ENCODE results near the gene ZBED5. TPM values are rescaled to one million over a fixed set of nuclear protein-coding genes. Genes with fewer than 3 reads are reported as not detected.
A peak's percentile ranks its signal among the peaks of the same experiment; 100 is the strongest.

Gene ZBED5
- polyA plus RNA-seq, 1 donor (not counting 4 experiments of a cell fraction or from before 2014, with no cell fraction given), result 75.1 TPM

DNA sequence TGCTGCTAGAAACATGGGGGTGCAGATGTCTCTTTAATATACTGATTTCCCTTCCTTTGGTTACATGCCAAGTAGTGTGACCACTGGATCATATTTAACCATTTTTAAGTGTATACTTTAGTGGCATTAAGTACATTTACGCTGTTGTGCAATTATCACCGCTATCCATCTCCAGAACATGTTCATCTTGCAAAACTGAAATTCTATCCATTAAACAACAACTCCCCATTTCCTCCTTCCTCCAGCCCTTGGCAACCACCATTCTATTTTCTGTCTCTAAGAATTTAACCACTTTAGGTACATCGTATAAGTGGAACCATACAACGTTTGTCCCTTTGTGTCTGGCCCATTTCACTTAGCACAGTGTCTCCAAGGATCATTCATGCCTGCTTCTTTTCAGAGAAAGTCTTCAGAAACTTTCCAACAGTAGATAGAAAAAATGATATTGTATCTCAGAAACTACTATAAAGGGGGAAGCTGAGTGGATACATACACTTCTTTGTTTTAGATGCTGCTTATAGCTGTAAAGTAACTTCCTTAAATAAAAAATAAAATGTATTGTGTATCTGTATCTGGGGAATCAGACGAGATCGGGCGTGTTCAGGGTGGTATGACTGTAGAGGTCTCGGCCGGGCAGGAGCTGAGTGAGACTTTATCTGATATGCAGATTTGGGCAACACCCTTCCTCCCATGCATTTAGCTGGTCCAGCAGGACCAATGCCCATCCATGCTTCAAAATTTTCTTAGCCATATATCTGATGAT lies 44.6 kb upstream of the ZBED5 start:
- DNase-seq (ENCODE audit: low read depth, low spot score) (no peak), FAIRE-seq (peak; percentile 51)
- Histone ChIP-seq H3K36me3 (ENCODE audit: control insufficient read depth in 2 of 2, extremely low read depth in 1 of 2, insufficient read depth in 2 of 2, low read length in 2 of 2) (no peaks in the 10 kb centered on the region), H2AFZ (ENCODE audit: control insufficient read depth, low read length) (peak overlapping the region; percentile 65), H3K4me3 (ENCODE audit: control insufficient read depth in 2 of 3, extremely low read depth in 1 of 3, insufficient read depth in 2 of 3, low read depth in 1 of 3, low read length in 3 of 3) (no peak overlapping the region), H3K27me3 (ENCODE audit: control insufficient read depth, extremely low read depth, insufficient read depth, low read length) (no peaks in the 10 kb centered on the region), H3K27ac (ENCODE audit: control insufficient read depth, insufficient read depth, low read length) (peak overlapping the region; percentile 62), H3K4me1 (ENCODE audit: control insufficient read depth, extremely low read depth, insufficient read depth, low read length) (peaks cover 46% of the 10 kb centered on the region), H4K20me1 (ENCODE audit: control insufficient read depth, extremely low read depth, insufficient read depth, low read length) (no peaks in the 10 kb centered on the region), H3K9me3 (ENCODE audit: control insufficient read depth, low read depth, low read length) (no peaks in the 10 kb centered on the region), H3K4me2 (ENCODE audit: control insufficient read depth, extremely low read depth, insufficient read depth, low read depth, low read length) (peak overlapping the region; percentile 49), H3K79me2 (ENCODE audit: control insufficient read depth, insufficient read depth, low read length) (no peaks in the 10 kb centered on the region), H3K9me1 (ENCODE audit: control insufficient read depth, extremely low read depth, insufficient read depth, low read length) (no peaks in the 10 kb centered on the region), H3K9ac (ENCODE audit: control insufficient read depth, extremely low read depth, insufficient read depth, low read length) (no peak overlapping the region)
- dilution Hi-C loops (cut with MboI; ENCODE audit: extremely low pct_ligation_motif_present, low sequenced_read_pairs), result no loop called here
- TF ChIP-seq, protein P1, sequence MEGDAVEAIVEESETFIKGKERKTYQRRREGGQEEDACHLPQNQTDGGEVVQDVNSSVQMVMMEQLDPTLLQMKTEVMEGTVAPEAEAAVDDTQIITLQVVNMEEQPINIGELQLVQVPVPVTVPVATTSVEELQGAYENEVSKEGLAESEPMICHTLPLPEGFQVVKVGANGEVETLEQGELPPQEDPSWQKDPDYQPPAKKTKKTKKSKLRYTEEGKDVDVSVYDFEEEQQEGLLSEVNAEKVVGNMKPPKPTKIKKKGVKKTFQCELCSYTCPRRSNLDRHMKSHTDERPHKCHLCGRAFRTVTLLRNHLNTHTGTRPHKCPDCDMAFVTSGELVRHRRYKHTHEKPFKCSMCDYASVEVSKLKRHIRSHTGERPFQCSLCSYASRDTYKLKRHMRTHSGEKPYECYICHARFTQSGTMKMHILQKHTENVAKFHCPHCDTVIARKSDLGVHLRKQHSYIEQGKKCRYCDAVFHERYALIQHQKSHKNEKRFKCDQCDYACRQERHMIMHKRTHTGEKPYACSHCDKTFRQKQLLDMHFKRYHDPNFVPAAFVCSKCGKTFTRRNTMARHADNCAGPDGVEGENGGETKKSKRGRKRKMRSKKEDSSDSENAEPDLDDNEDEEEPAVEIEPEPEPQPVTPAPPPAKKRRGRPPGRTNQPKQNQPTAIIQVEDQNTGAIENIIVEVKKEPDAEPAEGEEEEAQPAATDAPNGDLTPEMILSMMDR (optimal IDR thresholded peaks at IDR 0.05 in 1 of 3, IDR thresholded peaks at IDR 0.05 in 1 of 3, conservative IDR thresholded peaks at IDR 0.05 in 1 of 3; ENCODE audit: extremely low read depth in 1 of 3, insufficient read depth in 2 of 3, low read length in 3 of 3), result no peak
- TF ChIP-seq EZH2 (IDR thresholded peaks at IDR 0.05; ENCODE audit: low read length), result no peak

- dilution Hi-C loops (cut with MboI; ENCODE audit: extremely low pct_ligation_motif_present, low sequenced_read_pairs), result no loop called here
- no peak for TF ChIP-seq EZH2 (IDR thresholded peaks at IDR 0.05; ENCODE audit: low read length)
- TF ChIP-seq, protein P1 (optimal IDR thresholded peaks at IDR 0.05 in 1 of 3, IDR thresholded peaks at IDR 0.05 in 1 of 3, conservative IDR thresholded peaks at IDR 0.05 in 1 of 3; ENCODE audit: extremely low read depth in 1 of 3, insufficient read depth in 2 of 3, low read length in 3 of 3), result no peak
- peak overlapping the region; percentile 14 for H2AFZ ChIP-seq (ENCODE audit: control insufficient read depth, low read length)
- peak; percentile 80 for FAIRE-seq
- DNase-seq (ENCODE audit: low read depth, low spot score), result no peak
- no peaks in the 10 kb centered on the region for H3K9me1 ChIP-seq (ENCODE audit: control insufficient read depth, extremely low read depth, insufficient read depth, low read length)
- peak overlapping the region; percentile 100 for H3K4me2 ChIP-seq (ENCODE audit: control insufficient read depth, extremely low read depth, insufficient read depth, low read depth, low read length)
- H3K36me3 ChIP-seq (ENCODE audit: control insufficient read depth in 2 of 2, extremely low read depth in 1 of 2, insufficient read depth in 2 of 2, low read length in 2 of 2), result no peaks in the 10 kb centered on the region
- H3K9me3 ChIP-seq (ENCODE audit: control insufficient read depth, low read depth, low read length), result no peaks in the 10 kb centered on the region
- peak overlapping the region in 2 of 3 experiments; percentile 46 to 78 for H3K4me3 ChIP-seq (ENCODE audit: control insufficient read depth in 2 of 3, extremely low read depth in 1 of 3, insufficient read depth in 2 of 3, low read depth in 1 of 3, low read length in 3 of 3)
- no peaks in the 10 kb centered on the region for H4K20me1 ChIP-seq (ENCODE audit: control insufficient read depth, extremely low read depth, insufficient read depth, low read length)
- H3K9ac ChIP-seq (ENCODE audit: control insufficient read depth, extremely low read depth, insufficient read depth, low read length), result peak overlapping the region; percentile 100
- H3K27ac ChIP-seq (ENCODE audit: control insufficient read depth, insufficient read depth, low read length), result peak overlapping the region; percentile 100
- no peaks in the 10 kb centered on the region for H3K27me3 ChIP-seq (ENCODE audit: control insufficient read depth, extremely low read depth, insufficient read depth, low read length)
- H3K79me2 ChIP-seq (ENCODE audit: control insufficient read depth, insufficient read depth, low read length), result no peaks in the 10 kb centered on the region
- H3K4me1 ChIP-seq (ENCODE audit: control insufficient read depth, extremely low read depth, insufficient read depth, low read length), result peaks cover 46% of the 10 kb centered on the region
These were observed 43.0 kb upstream of the ZBED5 start for GRCh38 chr11:10900681-10901415.

Measured in keratinocyte (primary cell).